K562 (cell line): ENCODE results near the gene MPG. TPM values are rescaled to one million over a fixed set of nuclear protein-coding genes. Genes with fewer than 3 reads are reported as not detected.

Source experiments
- ATAC-seq: fragments of 200-7000 bp; cut with Tn5 transposase; 3 replicates; pipeline ENCODE4 v1.9.1; 2020; ENCODE audit warnings: moderate library complexity
- BruUV-seq: library from RNA; stranded (reverse); fragments of 400-500 nt; replicated peaks from 2 replicates; lab custom pipeline; 2021; lab: Mats Ljungman, UMichigan
- CTCF ChIA-PET: fragments of 300-600 bp; formaldehyde crosslinking; extraction: SDS; loops from one replicate; lab custom pipeline; 2021; ENCODE audit warnings: low intra/inter-chr PET ratio; lab: Yijun Ruan, JAX
- POLR2A ChIA-PET: fragments of 300-600, 350-650 bp; sonication (Branson Sonifier 250); formaldehyde crosslinking; extraction: SDS; loops from one replicate; lab custom pipeline; 2021; ENCODE audit warnings: antibody characterized with exemption, inconsistent platforms; lab: Yijun Ruan, JAX
- DNase-seq, 4 experiments: peaks; one replicate each; pipeline versions ENCODE4 v3.0.0 to v3.0.0-alpha.2; 2011 to 2018; ENCODE audit warnings: low spot score in 3 of 4, mixed read lengths in 3 of 4; ENCODE audit errors: extremely low read depth in 1 of 4
- FAIRE-seq: peaks from 2 replicates; lab custom pipeline; 2011; peaks lifted over from hg19 to GRCh38; lab: Jason Lieb, UNC
- H2AFZ ChIP-seq: 2 replicates; pipeline ENCODE4 v1.6.0; 2011; ENCODE audit warnings: low read depth, low read length, control low read depth, inconsistent platforms
- H3K27ac ChIP-seq: fragments of 200-600 bp; 3 replicates; pipeline ENCODE4 v1.8.0; 2011; ENCODE audit warnings: low read depth, mild to moderate bottlenecking, control low read depth, inconsistent platforms, low read length, moderate library complexity, mixed read lengths; ENCODE audit errors: extremely low read depth
- H3K27me3 ChIP-seq, 2 experiments: fragments of 300-600 bp in 1 of 2; 2 replicates in 1 of 2; 3 replicates in 1 of 2; pipeline versions ENCODE4 v1.6.0 to v1.8.0; 2011; ENCODE audit warnings: inconsistent platforms in 2 of 2, low read length in 2 of 2, mild to moderate bottlenecking in 1 of 2, mixed read lengths in 1 of 2, moderate library complexity in 1 of 2; ENCODE audit not compliant: control insufficient read depth in 2 of 2, insufficient read depth in 2 of 2
- H3K36me3 ChIP-seq: fragments of 300-600 bp; 3 replicates; pipeline ENCODE4 v1.8.0; 2011; ENCODE audit warnings: mild to moderate bottlenecking, low read length, inconsistent platforms; ENCODE audit not compliant: control insufficient read depth, insufficient read depth
- H3K4me1 ChIP-seq, 2 experiments: fragments of 200-600 bp in 1 of 2; replicated peaks in 1 of 2; 2 replicates in 1 of 2; 3 replicates in 1 of 2; pipeline versions ENCODE4 v1.5.1 to v1.8.0; 2011; ENCODE audit warnings: inconsistent platforms in 2 of 2, low read length in 2 of 2, mild to moderate bottlenecking in 1 of 2, mixed read lengths in 1 of 2, moderate library complexity in 1 of 2; ENCODE audit not compliant: control insufficient read depth in 2 of 2, insufficient read depth in 2 of 2
- H3K4me2 ChIP-seq: 2 replicates; pipeline ENCODE4 v1.6.1; 2011; ENCODE audit warnings: low read length, control low read depth, inconsistent platforms, mixed read lengths; ENCODE audit not compliant: insufficient read depth
- H3K4me3 ChIP-seq: fragments of 200-600 bp; sonication (generic), shearing (Covaris generic); 2 replicates; pipeline ENCODE4 v1.5.1; 2016; ENCODE audit warnings: control low read depth, inconsistent platforms
- H3K79me2 ChIP-seq: fragments of 200-600 bp; 3 replicates; pipeline ENCODE4 v1.8.0; 2011; ENCODE audit warnings: low read length, inconsistent platforms; ENCODE audit not compliant: control insufficient read depth, insufficient read depth
- H3K9ac ChIP-seq, 2 experiments: 2 replicates each; pipeline versions ENCODE4 v1.6.0 to v1.6.1; 2011; ENCODE audit warnings: low read depth in 2 of 2, low read length in 2 of 2, control low read depth in 1 of 2, inconsistent platforms in 1 of 2, mild to moderate bottlenecking in 1 of 2, mixed read lengths in 1 of 2; ENCODE audit not compliant: insufficient read depth in 1 of 2
- H3K9me1 ChIP-seq: one replicate; pipeline ENCODE4 v1.6.0; 2011; ENCODE audit warnings: inconsistent platforms, mild to moderate bottlenecking, low read length, moderate library complexity; ENCODE audit not compliant: control insufficient read depth, insufficient read depth
- H3K9me3 ChIP-seq: replicated peaks from 2 replicates; pipeline ENCODE4 v1.5.1; 2011; ENCODE audit warnings: low read depth, low read length, inconsistent platforms; ENCODE audit not compliant: control insufficient read depth, insufficient read depth
- H4K20me1 ChIP-seq: replicated peaks from 2 replicates; pipeline ENCODE4 v1.6.1; 2011; ENCODE audit warnings: low read length, inconsistent platforms, mixed read lengths; ENCODE audit not compliant: control insufficient read depth, insufficient read depth
- SAFB2 ChIP-seq: fragments of 200-400 bp; formaldehyde crosslinking; IDR thresholded peaks from 2 replicates; pipeline ENCODE4 v1.6.1; 2018; ENCODE audit warnings: borderline replicate concordance, low read length, low read depth, moderate library complexity; ENCODE audit not compliant: severe bottlenecking
- WGBS: fragments of 100-300 bp; shearing (Covaris generic); methylation state at CpG from one replicate; pipeline ENCODE4 v1.1.6; 2016; ENCODE audit warnings: low coverage, mixed read lengths; ENCODE audit not compliant: insufficient coverage; ENCODE audit errors: missing lambda C conversion rate; 5-methylcytosine and 5-hydroxymethylcytosine counted together
- in situ Hi-C: fragments of 300-500 bp; cut with MboI; formaldehyde crosslinking; loops from 4 replicates; pipeline ENCODE4 v1.15.0; 2018; ENCODE audit warnings: inconsistent platforms, mixed read lengths
- intact Hi-C: fragments of 100-400 bp; cut with micrococcal nuclease; formaldehyde crosslinking; loops from 2 replicates; pipeline ENCODE4 v1.14.2; 2022
- polyA plus RNA-seq, 8 experiments: library from polyadenylated mRNA; depleted of rRNA in 4 of 8; stranded (reverse) in 5 of 8; unstranded in 3 of 8; fragments of >200 nt; fragmentation: Nextera tagmentation in 2 of 8; fragmentation: Illumina TruSeq in 1 of 8; extraction: Ambion mirVana in 2 of 8; extraction: Trizol in 1 of 8; gene quantifications; 2 replicates each; pipeline versions ENCODE4 v1.2.1 to v1.2.3, GENCODE V29; 2011 to 2014; ENCODE audit warnings: inconsistent platforms in 1 of 8, missing spikeins in 1 of 8
- total RNA-seq, 7 experiments: library from RNA; depleted of rRNA in 6 of 7; stranded (reverse); fragments of >200 nt in 6 of 7; fragmentation: Illumina TruSeq in 2 of 7; extraction: Trizol in 2 of 7; gene quantifications; 2 replicates each; pipeline versions ENCODE4 v1.2.1 to v1.2.3, GENCODE V29; 2011 to 2021; ENCODE audit warnings: low replicate concordance in 1 of 7
- TF ChIP-seq, protein P1 (sequence below): fragments of 450-650 bp; conservative IDR thresholded peaks from 2 replicates; pipeline ENCODE4 v1.6.1; 2016; ENCODE audit warnings: missing genetic modification characterization, low read depth, mild to moderate bottlenecking, control low read depth, missing compliant biosample characterization

The MPG gene
- total and polyA plus RNA-seq, 9 of the 15 experiments (the other 6 are each of a cell fraction or from before 2014, with no cell fraction given) = 0.42 to 226 (median 36.2) TPM

DNA sequence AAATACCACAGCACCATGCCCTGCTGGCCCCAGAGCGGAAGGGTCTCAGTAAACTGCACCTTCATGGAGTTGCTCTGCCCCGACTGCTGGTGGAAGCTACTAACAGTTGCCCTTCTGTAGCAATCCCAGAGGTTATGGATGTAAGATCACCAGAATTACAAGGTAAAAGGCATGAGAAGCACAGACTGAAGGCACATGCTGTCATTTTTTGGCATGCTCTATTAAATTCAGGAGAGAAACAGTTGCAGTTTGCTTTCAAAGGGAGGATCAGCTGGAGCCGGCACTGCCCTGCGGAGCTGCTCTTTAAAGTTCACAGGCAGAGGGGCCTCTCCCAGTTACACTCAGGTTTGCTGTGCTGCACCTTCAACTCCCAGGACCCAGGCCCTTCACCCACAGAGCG lies 41.3 kb downstream of the MPG start:
- intact Hi-C loops = no loop called here
- Histone ChIP-seq H3K27me3 (no peaks in the 10 kb centered on the region), H3K36me3 (peaks cover 64% of the 10 kb centered on the region), H3K4me1 (peaks cover 54 to 65% of the 10 kb centered on the region in 2 experiments), H3K4me3 (no peak overlapping the region), H3K79me2 (peaks cover 37% of the 10 kb centered on the region), H3K9me1 (no peaks in the 10 kb centered on the region), H3K4me2 (peak overlapping the region; percentile 66), H4K20me1 (no peaks in the 10 kb centered on the region)
- in situ Hi-C loops = no loop called here
- FAIRE-seq (no peak), ATAC-seq (peak; percentile 20; the same call in 2 of the 3 replicates)
- TF ChIP-seq, protein P1, sequence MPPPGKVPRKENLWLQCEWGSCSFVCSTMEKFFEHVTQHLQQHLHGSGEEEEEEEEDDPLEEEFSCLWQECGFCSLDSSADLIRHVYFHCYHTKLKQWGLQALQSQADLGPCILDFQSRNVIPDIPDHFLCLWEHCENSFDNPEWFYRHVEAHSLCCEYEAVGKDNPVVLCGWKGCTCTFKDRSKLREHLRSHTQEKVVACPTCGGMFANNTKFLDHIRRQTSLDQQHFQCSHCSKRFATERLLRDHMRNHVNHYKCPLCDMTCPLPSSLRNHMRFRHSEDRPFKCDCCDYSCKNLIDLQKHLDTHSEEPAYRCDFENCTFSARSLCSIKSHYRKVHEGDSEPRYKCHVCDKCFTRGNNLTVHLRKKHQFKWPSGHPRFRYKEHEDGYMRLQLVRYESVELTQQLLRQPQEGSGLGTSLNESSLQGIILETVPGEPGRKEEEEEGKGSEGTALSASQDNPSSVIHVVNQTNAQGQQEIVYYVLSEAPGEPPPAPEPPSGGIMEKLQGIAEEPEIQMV (tag) = 0 out of 2 replicates have a peak, but pooled peaks have one; percentile 9
- no peak for TF ChIP-seq SAFB2
- TF ChIP-seq, all 486 proteins: peak for 1
- no peak overlapping the region for H2AFZ ChIP-seq
- POLR2A ChIA-PET = interaction anchor here (0.8 kb wide), 1 partner anchor 12 kb away, joined by 5 read pairs; no protein-coding TSS in a partner anchor
- CTCF ChIA-PET = interaction anchor here (1.1 kb wide), 1 partner anchor 11 kb away, joined by 3 read pairs; no protein-coding TSS in a partner anchor
- WGBS = 50% methylated on average over 5 of the region's 5 CpGs
- DNase-seq = no peak
- H3K9ac ChIP-seq = peak overlapping the region; percentile 40; a peak in 3 of 4 replicates
- no peaks in the 10 kb centered on the region for H3K9me3 ChIP-seq
- no TSS peak for BruUV-seq
- H3K27ac ChIP-seq = peak overlapping the region; percentile 71
